G401 (cell line): ENCODE measurements around the gene MOGAT3. TPM values are rescaled to one million over a fixed set of nuclear protein-coding genes. Genes with fewer than 3 reads are reported as not detected.

Source experiments
- DNase-seq: peaks from one replicate; pipeline ENCODE4 v3.0.0-alpha.2; 2015; ENCODE audit warnings: low spot score
- in situ Hi-C: cut with HindIII; loops from 2 replicates; pipeline ENCODE4 v1.10.0; 2016; ENCODE audit warnings: low sequenced_read_pairs, mixed read lengths
- total RNA-seq: library from RNA; depleted of rRNA; stranded (reverse); fragments of >200 nt; shearing (Covaris generic); gene quantifications from 2 replicates; pipeline ENCODE4 v1.2.3, GENCODE V29; 2014

The MOGAT3 gene
- total RNA-seq, 1 experiment from 2014 or later, result not detected

GRCh38 chr7:101165075-101165957 lies 35.5 kb downstream of the MOGAT3 start, which contains the start of gene VGF:
VGF (minus strand) TSS chr7:101165569; CDS start chr7:101164843, 726 bp downstream.
- in situ Hi-C loops, result no loop called here
- DNase-seq, result peak; percentile 91

DNA sequence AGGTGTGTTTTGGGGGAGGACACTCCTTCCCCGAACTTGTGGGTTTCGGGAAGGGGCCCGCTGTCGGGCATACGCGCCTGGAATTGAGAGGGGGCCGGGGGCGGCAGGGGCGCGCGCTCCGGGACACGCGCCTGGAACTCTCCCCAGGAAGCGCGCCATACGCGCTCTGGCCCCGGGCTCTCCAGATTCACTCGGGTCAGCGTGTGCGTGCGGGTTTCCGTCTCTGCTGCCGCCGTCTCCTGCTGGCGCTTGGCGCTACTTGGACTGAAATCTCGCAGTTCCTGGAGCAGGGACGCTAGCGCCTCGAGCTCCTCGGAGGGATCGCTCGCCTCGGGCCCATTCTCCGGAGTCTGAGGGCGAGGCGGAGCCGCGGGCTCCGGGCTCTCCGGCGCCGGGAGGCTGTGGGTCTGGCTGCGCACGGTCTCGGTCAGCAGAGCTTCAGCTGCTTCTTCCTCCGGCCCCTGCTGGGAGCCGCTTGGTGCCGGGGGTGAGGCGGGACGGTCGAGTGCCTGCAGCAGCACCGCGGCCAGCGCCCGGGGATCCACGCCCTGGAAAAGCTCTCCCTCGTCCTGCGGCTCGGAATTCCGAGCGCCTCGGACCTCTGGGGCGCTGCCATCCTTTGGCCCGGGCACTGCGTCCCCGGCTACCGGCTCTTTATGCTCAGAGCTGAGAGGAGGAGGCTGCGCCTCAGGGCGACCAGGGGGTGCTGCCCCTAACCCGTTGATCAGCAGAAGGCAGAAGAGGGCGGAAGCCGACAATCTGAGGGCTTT lies 36.6 kb downstream of the MOGAT3 start:
- in situ Hi-C loops, result no loop called here
- DNase-seq, result no peak

DNA sequence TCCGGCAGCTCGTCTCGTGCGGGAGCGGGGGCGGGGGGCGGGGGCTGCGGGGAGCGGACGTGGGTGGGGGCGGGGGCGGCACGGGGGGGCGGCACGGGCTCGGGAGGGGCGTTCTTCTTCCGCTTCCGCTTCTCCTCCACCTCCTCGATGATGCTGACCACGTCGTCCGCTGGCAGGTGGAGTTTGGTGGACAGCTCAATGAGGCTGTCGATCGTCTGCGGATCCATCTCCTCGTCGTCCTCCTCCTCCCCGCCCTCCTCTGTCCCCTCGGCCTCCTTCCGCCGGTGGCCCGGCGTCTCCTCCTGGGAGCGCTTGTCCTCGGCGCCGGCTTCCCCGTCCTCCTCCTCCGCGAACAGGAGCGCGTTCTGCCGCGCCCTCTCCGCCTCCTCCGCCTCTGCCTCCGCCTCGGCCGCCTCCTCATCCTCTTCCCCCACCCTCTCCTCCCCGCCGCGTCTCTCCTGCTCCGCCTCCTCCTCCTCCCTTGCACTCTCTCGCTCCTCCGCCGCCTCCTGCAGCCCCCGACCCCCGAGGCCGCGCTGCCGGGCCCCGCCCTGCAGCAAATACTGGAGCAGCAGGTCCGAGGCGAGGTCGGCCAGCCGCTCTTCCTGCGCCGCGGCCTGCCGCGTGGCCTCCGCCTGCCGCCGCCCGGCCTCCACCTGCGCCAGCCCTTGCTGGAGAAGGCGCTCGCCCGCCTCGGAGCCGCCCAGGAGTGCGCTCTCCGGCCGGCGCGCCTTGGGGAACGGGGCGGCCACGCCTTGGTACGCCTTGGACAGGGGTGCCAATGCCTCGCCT lies 37.4 kb downstream of the MOGAT3 start:
- in situ Hi-C loops, result no loop called here
- peak; percentile 70 for DNase-seq

DNA sequence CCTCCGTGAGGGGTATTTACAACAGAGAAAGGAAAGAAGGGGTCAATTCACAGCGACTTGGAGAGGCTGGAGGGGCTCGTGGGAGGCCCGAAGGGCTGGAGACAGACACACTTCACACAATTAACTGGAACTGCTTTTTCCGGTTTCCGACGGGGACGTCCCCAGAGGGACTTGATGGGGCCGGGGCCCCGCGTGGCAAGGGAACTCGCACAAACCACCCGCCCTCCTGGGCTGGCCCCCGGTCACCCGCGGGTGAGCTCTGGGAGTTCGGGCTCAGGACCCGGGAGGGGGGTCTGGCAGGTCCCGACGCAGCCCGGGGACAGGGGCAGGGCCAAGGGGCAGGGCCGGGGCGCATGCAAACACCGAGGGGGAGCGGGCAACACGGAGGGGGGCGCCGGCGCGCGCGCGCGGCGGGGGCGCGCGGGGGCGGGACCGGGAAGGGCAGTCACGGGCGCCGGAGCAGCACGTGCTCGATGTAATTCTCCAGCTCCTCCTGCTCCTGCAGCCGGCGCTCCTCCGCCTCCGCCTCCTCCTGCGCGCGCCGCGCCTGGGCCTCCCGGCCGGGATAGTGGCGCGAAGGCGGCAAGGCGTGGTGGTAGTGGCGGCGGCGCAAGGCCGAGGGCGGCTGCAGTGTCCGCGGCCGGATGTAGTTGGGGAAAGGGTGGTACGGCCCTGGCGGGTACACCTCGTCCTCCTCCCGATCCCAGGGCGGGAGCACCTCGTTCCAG lies 38.1 kb downstream of the MOGAT3 start:
- DNase-seq, result peak; percentile 57
- in situ Hi-C loops, result no loop called here

DNA sequence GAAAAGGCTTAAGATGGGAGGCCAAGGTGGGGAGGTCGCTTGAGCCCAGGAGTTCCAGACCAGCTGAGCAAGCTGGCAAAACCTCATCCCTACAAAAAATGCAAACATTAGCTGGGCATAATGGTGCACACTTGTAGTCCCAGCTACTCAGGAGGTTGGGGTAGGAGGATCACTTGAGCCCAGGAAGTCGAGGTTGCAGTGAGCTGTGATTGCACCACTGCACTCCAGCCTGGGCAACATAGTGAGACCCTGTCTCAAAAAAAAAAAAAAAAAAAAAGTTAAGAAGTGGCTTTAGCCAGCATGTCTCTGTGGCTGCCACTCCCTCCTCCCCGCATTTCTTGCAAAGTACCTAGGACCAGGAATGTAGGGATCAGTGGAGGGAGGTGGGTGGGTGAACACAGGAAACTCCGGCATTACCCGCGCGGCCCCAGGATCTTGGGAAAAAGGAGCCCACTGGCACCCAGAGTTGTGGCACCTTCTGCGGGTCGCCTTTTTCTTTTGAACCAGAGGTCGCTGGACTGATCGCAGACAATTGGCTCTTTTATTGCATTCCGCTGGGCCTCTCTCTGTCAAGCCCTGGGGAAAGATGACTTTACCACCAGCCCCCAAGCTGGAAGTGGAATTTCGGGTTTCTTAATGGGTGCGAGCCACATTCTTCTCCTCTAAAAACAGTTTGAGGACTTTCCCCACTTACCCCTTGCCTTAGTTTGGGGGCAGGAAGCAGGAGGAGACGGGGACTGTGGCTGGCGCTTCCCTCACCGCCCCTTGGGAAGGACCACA lies 39.0 kb downstream of the MOGAT3 start:
- in situ Hi-C loops, result no loop called here

GRCh38 chr7:101160910-101161309 lies 39.9 kb downstream of the MOGAT3 start:
- DNase-seq, result no peak
- in situ Hi-C loops, result no loop called here

More for the DNA sequence above, 39.0 kb downstream of the MOGAT3 start:
- DNase-seq, result no peak

GRCh38 chr7:101159696-101160674 lies 40.9 kb downstream of the MOGAT3 start:
- in situ Hi-C loops, result no loop called here
- no peak for DNase-seq

GRCh38 chr7:101156866-101157589 lies 43.8 kb downstream of the MOGAT3 start:
- no peak for DNase-seq
- in situ Hi-C loops, result no loop called here

DNA sequence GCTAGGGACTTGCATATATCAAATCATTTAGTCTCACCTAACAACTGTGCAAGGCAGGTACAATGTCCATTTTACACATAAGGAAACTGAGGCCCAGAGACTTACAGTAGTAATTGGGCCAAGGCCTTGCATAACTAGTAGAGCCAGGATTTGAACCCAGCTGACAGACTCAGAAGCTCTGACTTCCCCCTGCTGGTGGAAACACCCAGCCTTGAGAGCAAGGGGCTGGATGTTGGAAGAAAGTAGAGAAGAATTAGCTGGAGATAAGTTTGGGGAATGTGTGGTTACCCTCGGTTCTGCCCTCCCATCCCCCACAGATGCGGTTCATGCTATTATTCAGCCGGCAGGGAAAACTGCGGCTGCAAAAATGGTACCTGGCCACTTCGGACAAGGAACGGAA lies 44.6 kb downstream of the MOGAT3 start:
- no peak for DNase-seq
- in situ Hi-C loops, result no loop called here

- no peak for DNase-seq
- in situ Hi-C loops, result no loop called here
Observed at GRCh38 chr7:101155303-101155702, 45.5 kb downstream of the MOGAT3 start.

DNA sequence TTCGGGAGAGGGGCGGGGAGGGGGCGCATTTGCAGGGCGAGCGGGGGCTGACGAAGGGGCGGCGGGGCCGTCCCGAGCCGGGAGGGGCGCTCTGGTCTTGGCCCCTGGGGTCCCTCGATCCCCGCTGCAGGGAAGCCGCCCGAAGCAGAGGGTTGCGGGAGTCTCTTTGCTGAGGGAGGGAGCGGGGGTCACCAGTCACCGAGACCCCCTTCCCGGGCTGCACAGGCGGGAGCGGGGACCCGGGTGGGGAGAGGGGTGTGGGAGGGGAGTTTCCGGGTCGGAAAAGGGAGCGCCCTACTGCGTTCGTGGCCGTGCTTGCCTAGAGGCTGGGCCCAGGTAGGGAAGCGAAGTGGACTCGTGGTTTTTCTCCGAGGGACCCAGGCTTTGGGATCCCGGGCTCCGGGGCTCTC lies 46.1 kb downstream of the MOGAT3 start:
- no peak for DNase-seq
- in situ Hi-C loops, result no loop called here

- peak; percentile 100 for DNase-seq
- in situ Hi-C loops, result no loop called here
Observed at GRCh38 chr7:101153969-101154692, 46.7 kb downstream of the MOGAT3 start, which contains the start of gene AP1S1. AP1S1 (plus strand) TSS chr7:101154476; CDS start chr7:101154515, 39 bp downstream.

DNA sequence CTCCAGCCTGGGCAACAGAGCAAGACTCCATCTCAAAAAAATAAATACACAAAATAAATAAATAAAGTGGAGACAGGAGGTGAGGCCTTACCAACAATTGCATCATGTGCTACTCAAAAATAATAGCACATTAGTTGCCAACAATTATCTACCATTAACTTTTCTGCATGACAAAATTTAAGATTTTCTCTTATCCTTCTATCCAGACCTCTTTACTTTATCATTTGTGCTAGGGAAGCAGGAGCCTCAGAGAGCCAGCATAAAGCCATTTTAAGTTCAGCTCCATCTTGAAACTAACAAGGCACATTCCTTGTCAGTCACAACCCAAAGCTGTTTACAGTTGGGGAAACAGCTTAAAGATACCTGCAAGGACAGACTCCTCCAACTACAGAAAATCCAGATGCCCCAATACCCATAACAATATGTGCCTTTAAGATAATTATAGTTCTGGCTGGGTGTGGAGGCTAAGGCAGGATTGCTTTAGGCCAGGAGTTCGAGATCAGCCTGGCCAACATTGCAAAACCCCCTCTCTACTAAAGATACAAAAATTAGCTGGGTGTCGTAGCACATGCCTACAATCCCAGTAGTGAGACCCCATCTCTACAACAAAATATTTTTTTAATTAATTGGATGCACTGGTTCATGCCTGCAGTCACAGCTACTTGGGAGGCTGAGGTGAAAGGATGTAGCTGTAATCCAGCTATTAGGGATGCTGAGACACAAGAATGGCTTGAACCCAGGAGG lies 48.8 kb downstream of the MOGAT3 start:
- DNase-seq, result no peak
- in situ Hi-C loops, result no loop called here
